WERI-Rb-1 (cell line): ENCODE results near the gene CDK13.
"Not testable (repeated sequence)": the region's sequence is repeated elsewhere in the genome, so short reads cannot be mapped to it uniquely, and the experiment has no call there.

ENCODE experiments used
- DNase-seq: peaks from one replicate; pipeline ENCODE4 v3.0.0-alpha.2; 2020
- H3K27ac ChIP-seq: fragments of 250-450 bp; sonication (Bioruptor Pico); 2 replicates; pipeline ENCODE4 v1.5.1; 2020; ENCODE audit warnings: mild to moderate bottlenecking, moderate library complexity
- H3K27me3 ChIP-seq: fragments of 250-450 bp; sonication (Bioruptor Pico); 2 replicates; pipeline ENCODE4 v1.5.1; 2021; ENCODE audit warnings: mild to moderate bottlenecking, low read depth, moderate library complexity; ENCODE audit not compliant: insufficient read depth, severe bottlenecking
- H3K36me3 ChIP-seq: fragments of 250-450 bp; sonication (Bioruptor Pico); 2 replicates; pipeline ENCODE4 v1.5.1; 2020; ENCODE audit warnings: mild to moderate bottlenecking, moderate library complexity
- H3K4me3 ChIP-seq: 2 replicates; pipeline ENCODE4 v1.5.1; 2011; ENCODE audit warnings: low read depth, mild to moderate bottlenecking, control low read depth, low read length
- H3K9me3 ChIP-seq: fragments of 250-450 bp; sonication (Bioruptor Pico); 2 replicates; pipeline ENCODE4 v1.5.1; 2021; ENCODE audit warnings: mild to moderate bottlenecking, moderate library complexity; ENCODE audit not compliant: severe bottlenecking
- TF ChIP-seq, protein P1 (sequence below): IDR thresholded peaks from 2 replicates; pipeline ENCODE4 v1.5.1; 2011; ENCODE audit warnings: low read depth, mild to moderate bottlenecking, control low read depth, inconsistent platforms, low read length

Gene CDK13

DNA sequence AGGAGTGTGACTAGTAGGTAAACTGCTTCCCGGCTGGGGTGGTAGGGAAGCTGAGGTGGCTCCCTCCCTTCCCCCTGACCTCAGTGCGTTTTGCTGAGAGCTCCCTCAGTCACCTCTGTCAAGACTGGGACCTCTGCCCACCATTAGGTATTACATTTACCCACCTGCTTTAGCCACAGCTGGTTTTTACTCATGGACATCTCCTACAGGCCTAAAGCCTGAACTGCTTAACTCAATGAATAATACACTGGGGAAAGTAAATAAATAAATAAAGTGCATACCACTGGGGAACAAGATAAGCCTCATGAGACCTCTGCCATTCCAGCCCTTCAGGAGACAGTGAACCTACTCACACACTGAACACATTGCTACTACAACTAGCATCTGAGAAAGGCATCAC is 38.9 kb upstream of the CDK13 start:
- no peaks in the 10 kb centered on the region for H3K9me3 ChIP-seq
- no peaks in the 10 kb centered on the region for H3K36me3 ChIP-seq
- H3K4me3 ChIP-seq: no peak overlapping the region
- DNase-seq: no peak
- no peak overlapping the region for H3K27ac ChIP-seq
- TF ChIP-seq, protein P1, sequence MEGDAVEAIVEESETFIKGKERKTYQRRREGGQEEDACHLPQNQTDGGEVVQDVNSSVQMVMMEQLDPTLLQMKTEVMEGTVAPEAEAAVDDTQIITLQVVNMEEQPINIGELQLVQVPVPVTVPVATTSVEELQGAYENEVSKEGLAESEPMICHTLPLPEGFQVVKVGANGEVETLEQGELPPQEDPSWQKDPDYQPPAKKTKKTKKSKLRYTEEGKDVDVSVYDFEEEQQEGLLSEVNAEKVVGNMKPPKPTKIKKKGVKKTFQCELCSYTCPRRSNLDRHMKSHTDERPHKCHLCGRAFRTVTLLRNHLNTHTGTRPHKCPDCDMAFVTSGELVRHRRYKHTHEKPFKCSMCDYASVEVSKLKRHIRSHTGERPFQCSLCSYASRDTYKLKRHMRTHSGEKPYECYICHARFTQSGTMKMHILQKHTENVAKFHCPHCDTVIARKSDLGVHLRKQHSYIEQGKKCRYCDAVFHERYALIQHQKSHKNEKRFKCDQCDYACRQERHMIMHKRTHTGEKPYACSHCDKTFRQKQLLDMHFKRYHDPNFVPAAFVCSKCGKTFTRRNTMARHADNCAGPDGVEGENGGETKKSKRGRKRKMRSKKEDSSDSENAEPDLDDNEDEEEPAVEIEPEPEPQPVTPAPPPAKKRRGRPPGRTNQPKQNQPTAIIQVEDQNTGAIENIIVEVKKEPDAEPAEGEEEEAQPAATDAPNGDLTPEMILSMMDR: no peak
- H3K27me3 ChIP-seq: no peaks in the 10 kb centered on the region

DNA sequence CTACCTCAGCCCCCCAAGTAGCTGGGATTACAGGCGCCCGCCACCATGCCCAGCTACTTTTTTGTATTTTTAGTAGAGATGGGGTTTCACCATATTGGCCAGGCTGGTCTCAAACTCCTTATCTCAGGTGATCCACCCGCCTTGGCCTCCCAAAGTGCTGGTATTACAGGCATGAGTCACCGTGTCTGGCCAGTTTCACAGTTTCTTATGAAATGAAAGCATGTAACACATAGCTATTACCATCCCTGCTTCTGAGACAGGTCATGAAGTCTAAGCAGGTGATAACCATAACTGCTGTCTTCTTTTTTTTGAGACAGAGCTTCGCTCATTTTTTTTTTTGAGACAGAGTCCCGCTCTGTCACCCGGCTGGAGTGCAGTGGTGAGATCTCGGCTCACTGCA is 34.2 kb upstream of the CDK13 start:
- not testable (repeated sequence) for H3K27me3 ChIP-seq, DNase-seq

DNA sequence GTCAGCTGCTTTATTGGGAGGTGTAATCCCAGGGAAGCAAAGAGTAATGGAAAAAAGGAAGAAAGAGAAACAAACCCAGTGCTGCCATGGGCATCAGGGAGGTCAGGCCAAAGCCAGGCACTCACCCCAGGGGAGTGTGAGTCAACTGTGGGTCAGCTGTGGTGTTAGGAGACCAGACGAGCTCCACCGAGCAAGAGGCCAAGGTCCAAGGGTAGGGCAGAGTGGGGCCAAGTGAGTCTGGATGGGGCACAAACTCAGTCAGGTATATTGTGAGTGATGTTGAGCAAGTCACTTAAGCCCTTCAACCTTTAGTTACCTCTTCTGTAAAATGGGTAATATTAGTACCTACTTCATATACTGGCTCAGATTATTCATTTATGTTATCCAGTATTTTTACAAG is 30.4 kb upstream of the CDK13 start:
- TF ChIP-seq, protein P1: no peak
- DNase-seq: no peak
- Histone ChIP-seq H3K27ac (no peak overlapping the region), H3K9me3 (peaks cover 3% of the 10 kb centered on the region), H3K27me3 (no peaks in the 10 kb centered on the region), H3K36me3 (no peaks in the 10 kb centered on the region), H3K4me3 (no peak overlapping the region)

More for the DNA sequence above, 34.2 kb upstream of the CDK13 start:
- not testable (repeated sequence) for H3K4me3 ChIP-seq, H3K27ac ChIP-seq, H3K9me3 ChIP-seq, H3K36me3 ChIP-seq

DNA sequence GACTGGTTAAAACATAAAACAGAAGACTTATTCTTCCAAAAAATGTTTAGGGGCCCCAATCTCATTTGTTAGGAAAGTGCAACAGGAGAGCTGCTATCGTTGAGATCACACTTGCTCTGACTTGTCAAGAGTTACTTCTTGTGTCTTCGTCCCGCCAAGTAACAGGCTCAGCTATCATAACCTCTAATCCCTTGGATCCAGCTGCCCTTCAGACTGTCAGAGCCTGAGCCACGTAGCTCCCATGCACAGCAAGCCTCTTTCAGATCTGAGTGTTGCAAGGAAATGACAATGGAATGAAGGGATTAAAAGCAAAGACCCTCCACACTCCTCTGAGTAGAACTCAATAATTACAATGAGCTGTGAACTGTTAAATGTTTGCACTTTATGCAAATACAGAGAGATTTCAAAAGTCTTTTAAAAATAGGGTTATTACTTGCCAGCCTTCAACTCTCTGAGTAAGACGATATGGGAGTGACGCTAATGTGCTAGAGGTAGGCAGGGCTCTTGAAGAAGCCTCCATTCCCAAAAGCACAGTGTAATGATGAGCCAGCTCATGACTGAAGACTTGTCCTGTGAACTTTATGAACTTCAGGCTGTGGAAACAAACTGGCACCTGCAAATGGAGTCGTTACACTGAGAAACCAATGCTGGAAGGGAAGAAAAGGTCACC is 28.4 kb upstream of the CDK13 start:
- peak overlapping the region; percentile 61 for H3K27ac ChIP-seq
- no peak overlapping the region for H3K4me3 ChIP-seq
- H3K9me3 ChIP-seq: peaks cover 3% of the 10 kb centered on the region
- no peaks in the 10 kb centered on the region for H3K27me3 ChIP-seq
- TF ChIP-seq, protein P1: no peak
- DNase-seq: peak; percentile 79
- no peaks in the 10 kb centered on the region for H3K36me3 ChIP-seq

DNA sequence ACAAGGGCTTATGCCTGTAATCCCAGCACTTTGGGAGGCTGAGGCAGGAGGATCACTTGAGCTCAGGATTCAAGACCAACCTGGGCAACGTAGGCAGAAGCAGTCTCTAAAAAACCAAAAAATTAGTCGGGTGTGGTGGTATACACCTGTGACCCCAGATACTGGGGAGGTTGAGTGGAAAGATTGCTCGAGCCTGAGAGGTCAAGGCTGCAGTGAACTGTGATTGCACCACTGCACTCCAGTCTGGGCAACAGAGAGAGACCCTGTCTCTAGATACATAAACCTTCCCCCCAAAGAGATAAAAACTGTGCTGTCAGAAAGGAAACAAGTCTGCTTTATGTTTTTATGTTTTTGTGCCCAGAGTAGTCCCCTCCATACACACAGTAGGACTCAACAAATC is 27.5 kb upstream of the CDK13 start:
- Histone ChIP-seq H3K9me3 (peaks cover 2% of the 10 kb centered on the region), H3K36me3 (no peaks in the 10 kb centered on the region), H3K27ac (no peak overlapping the region), H3K4me3 (no peak overlapping the region), H3K27me3 (no peaks in the 10 kb centered on the region)
- TF ChIP-seq, protein P1: no peak
- no peak for DNase-seq

DNA sequence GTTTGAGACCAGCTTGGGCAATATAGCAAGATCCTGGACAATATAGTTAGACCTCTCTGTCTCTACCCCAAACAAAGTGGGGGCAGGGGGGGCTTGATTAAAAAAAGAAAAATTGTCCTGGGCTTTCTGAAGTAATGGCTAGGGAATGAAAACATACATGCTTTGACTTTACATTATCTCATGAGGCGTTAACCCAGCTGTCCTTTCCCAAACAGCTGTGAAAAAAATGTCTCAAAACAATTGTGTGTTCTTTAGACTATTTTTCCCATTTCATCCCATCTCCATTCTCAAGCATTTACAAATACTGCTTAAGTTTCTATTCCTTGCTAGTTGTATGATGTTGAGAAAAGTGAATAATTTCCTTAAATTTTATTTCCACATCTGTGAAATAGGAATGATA is 27.0 kb upstream of the CDK13 start:
- H3K4me3 ChIP-seq: no peak overlapping the region
- no peaks in the 10 kb centered on the region for H3K27me3 ChIP-seq
- H3K36me3 ChIP-seq: no peaks in the 10 kb centered on the region
- no peaks in the 10 kb centered on the region for H3K9me3 ChIP-seq
- TF ChIP-seq, protein P1: no peak
- no peak for DNase-seq
- H3K27ac ChIP-seq: no peak overlapping the region
